ENCODE results near the gene PAIP2.

- no peak for TF ChIP-seq CTCF (IDR thresholded peaks at IDR 0.05)
- no peak for TF ChIP-seq EP300 (IDR thresholded peaks at IDR 0.05; ENCODE audit: low read depth)
- TF ChIP-seq POLR2A (IDR thresholded peaks at IDR 0.05) = no peak
Observed at GRCh38 chr5:139368613-139369012, 27.0 kb downstream of the PAIP2 start.

Measured in transverse colon (tissue), 3 donors.